Stimulated activated CD4-positive, alpha-beta T cell treated with anti-CD3 and anti-CD28 coated beads, Interleukin-4, amount 100 ng/mL, for 24 hours (primary cell): ENCODE measurements around the gene PABPN1L.

Source experiments
- DNase-seq: peaks from one replicate; pipeline ENCODE4 v3.0.0-alpha.2; 2020

The PABPN1L gene

GRCh38 chr16:88866151-88866920 is at the start of gene PABPN1L:
Gene PABPN1L, minus strand, starts transcription at chr16:88866660. Its CDS starts 54 bp downstream, at chr16:88866606.
- DNase-seq: no peak

GRCh38 chr16:88915639-88916327 is 49.3 kb upstream of the PABPN1L start:
- DNase-seq: no peak

DNA sequence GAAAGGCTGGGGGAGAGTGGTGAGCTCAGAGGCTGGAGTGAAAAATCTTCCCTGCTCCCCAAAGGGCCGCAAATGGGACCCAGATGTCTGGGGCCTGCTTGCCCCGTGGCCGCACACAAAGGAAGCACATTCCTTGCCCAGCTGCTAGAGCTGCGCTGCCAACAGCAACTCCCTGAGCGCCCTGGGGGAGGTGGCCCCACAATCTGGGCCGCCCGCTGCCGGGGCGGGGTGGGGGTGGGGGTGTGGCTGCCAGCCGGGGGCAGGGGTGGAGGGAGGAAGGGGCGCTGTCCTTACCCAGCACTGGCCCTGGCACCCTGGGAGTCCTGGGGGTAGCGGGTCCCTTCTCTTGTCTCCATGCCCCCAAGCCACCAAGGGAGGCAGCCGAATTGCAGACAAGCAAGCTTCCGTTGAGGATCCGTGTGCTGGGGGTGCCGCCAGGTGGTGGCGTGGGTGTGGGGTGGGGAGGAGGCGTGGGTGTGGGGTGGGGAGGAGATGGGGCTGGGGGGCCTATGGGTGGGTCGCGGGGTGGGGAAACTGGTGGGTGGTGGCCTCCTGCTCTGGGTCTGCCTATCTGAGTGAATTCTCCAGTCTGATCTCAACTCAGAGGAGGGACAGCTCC is 48.4 kb upstream of the PABPN1L start:
- no peak for DNase-seq

DNA sequence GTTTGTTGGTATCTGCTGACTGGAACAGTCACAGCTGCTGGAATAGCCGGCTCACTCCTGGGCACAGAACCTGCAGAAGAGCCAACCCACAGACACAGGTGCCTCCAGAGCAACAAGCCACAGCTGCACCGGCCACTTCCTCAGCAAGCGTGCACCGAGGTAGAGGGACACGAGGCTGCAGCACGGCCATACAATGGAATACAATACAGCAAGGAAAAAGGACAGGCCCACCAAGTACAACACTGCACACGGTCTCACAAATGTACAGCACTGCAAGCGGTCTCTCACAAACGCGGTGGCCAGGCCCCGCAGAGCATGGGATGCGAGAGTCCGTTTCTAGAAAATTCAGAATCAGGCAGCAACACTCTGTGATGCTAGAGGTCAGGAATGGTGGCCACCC is 47.4 kb upstream of the PABPN1L start:
- DNase-seq: no peak

DNA sequence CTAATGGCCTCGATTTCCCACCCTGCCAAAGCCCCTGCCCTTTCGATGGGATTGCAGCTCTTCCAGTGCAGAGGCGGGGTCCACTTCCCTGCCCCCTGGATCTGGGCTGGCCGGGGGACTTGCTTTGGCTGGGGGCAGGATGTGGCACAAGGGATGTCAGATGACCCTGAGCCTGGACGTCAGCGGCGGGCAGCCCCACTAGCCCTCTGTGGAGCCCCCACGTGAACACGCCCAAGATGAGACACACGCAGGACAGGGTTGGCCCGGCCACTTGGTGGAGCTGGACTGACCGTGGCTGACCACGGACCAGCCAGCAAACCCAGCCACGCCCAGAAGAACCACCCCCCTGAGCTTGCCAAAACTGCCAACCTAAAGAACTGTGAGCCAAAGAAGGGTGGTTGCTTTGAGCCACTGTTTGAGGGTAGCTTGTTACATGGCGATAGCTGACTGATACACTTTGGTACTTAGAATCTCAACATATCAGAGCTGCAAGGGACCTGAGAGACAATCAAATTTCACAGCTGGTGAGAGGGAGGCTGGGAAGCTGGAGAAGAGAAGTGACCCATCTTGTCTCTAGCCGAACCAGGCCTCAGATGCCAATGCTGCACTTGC is 46.6 kb upstream of the PABPN1L start:
- DNase-seq: no peak

- DNase-seq: no peak
These were observed 46.1 kb upstream of the PABPN1L start for GRCh38 chr16:88912556-88912955.

DNA sequence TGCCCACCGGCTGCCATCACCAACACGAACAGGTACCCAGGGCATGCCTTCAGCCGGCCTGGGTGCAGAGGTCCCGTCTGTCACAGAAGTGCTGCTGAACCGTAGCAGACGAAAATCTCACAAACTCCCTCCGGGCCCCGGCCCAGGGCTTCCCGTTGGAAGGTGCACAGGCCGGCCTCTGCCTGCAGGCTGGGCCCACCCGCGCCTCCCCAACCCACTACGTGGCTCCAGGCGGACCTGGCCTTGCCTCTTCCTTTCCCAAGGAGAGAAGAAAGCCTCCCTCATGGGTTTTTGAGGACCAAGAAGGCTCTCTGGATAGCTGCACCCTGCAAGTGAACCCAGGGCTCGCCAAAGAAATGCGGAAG is 45.5 kb upstream of the PABPN1L start:
- DNase-seq: no peak

DNA sequence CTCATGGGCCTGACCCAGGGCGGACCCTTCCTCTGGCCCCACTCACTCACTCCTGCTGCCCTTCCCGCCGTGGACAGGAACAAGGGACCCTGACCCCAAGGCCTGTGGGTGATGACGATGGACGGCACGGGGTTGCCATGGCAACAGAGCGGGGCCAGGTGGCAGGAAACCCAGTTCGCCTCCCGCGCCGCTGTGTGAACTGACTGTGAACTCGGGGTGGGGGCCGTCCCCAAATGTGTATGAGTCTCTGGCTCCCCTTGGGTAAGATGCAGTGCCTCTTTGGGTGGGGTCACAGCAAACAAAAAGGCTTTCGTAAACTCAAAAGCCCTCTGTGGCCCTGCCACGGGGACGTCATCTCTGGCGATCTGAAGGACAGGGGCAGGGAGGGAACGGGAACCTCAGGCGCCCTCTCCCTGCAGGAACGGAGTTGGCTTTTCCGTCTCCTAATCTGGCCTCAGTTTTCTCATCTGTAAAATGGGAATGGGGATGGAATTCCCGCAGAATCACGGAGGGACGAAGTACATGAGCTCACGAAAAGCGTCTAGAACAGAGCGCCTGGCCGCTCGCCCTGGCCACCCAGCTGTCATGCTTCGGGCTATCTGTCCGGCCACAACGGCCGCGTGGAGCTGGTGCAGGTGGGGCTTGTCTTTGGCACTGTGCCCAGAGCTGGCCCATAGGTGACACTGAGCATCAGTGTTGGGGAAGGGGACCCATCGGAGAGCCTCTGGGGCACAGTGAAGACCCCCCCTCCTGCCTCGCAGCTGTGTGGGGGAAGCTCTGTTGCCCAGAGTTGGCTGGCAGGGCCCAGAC is 44.9 kb upstream of the PABPN1L start:
- DNase-seq: no peak

DNA sequence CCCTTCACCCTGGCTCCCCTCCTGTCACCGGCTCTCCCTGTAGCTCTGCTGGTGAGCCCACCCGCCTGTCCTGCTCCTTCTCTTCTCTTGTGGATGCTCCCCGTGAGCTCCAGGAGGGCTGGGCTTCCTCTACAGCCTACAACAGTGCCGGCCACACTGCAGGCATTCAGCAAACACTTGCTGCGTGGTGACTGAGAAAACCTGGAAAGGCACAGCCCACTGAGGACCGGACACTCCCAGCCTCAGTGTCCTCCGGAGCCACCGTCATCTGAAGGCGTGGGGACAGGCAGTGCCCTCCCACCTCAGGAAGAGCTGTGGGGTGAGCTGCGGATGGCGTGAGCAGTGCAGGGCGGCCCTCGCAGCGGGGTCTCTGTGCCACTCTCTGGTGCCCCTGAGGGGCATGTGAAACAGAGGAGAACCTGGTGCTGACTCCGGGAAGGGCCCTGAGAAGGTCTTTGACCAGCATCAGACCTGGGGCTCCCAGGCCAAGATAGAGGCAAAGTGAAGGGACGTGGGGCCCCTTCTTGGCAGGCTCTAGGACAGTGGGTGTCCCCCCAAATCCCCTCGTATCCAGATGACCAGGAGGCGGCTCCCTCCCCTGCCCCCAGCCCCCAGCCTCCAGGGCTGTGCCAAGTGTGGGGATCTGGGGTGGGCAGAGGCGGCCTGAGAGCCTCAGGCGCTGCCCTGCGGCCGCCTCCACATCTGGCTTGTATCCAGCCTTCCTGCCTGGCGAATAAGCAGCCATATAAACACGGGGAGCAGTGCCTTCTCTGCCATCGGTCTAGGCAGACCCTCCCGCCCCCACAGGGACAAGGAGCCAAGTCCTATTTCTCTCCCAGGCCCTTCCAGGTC is 44.0 kb upstream of the PABPN1L start:
- DNase-seq: no peak

DNA sequence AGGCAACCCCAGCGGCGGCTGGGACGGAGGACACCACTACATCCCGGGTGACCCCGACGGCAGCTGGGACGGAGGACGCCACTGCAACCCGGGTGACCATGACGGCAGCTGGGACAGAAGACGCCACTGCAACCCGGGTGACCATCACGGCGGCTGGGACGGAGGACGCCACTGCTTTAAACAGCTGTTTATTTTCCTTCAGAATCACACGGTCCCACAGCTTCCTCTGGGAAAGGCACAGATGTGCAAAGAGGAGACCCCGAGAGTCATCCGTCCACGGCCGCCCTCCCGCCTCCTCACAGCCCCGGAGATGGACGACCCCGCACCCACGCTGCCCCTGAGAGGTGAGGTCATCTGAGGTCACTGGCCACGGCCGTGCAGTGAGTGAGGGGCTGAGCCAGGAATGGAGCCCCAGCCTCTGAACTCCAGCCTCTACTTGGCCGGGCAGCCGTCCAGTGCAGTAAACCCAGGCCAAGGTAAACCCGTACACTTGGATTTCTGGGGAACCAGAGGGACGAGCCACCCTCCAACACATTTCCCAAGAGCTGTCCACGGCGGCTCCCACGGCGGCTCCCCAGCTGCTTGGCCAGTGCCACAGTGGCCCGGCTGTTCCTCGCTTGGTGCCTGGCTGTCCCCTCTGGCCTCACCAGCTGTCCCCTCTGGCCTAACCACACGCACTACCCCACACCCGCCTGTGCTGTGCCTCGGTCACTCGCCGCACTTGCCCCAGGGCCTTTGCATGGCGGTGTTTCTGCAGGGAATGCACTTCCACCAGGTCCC is 43.2 kb upstream of the PABPN1L start:
- DNase-seq: no peak

DNA sequence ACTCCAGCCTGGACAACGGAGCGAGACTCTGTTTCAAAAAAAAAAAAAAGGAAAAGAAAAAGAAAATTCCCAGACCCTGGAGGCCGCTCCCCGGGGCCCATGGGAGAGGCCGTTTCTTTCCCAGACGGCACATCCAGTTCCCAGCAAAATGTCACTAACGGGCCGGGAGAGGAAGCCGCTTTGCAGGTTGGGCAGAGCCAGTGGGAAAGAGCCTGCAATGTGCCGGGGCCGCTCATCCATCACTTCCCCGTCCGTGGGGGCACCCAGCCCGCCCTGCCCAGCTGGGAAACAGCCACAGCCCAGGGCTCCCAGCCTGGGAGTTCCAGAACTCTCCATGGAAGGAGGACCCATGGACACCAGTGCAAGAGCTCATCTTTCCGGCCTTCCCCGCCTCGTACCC is 41.8 kb upstream of the PABPN1L start:
- no peak for DNase-seq

- DNase-seq: no peak
These were observed 41.3 kb upstream of the PABPN1L start for GRCh38 chr16:88907768-88908167.

GRCh38 chr16:88906535-88907105 is 40.2 kb upstream of the PABPN1L start:
- DNase-seq: no peak

DNA sequence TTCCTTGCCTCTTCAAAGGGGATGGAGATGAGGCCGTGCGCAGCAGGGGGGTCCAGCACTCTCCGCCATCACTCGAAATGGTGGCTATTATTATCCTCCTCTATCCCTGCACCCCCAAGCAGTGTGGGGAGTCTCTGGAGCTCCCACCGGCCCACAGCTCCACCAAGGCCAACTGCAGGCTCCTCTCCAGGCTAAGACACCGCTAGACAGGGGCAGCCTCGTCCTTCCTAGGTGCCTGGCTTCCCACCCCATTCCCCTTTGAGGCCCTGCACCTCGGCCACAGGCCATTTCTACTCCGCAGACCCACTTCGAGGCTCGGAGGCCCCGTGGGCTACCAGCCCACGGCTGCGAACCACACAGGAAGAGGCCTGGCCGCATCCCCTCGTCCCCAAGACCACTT is 39.6 kb upstream of the PABPN1L start:
- DNase-seq: no peak

DNA sequence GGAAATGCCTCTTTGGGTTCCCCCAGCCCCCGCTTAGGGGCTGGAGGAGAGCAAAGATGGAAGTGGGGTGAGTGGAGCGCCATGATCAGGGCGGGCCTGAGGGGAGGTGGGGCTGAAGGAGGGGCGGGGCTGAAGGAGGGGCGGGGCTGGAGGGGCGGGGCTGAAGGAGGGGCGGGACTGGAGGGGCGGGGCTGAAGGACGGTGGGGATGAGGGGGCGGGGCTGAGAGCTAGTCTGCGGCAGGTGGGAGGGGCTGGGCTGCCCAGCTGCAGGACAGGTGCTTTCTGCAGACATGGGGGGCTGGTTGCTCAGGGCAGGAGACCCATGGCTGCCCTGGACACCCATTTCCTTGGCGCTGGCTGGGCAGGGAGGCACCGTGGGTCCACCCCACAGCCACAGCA is 39.1 kb upstream of the PABPN1L start:
- DNase-seq: no peak

- DNase-seq: no peak
These were observed 38.4 kb upstream of the PABPN1L start for GRCh38 chr16:88904676-88905365.

GRCh38 chr16:88903267-88903666 is 36.8 kb upstream of the PABPN1L start:
- no peak for DNase-seq

DNA sequence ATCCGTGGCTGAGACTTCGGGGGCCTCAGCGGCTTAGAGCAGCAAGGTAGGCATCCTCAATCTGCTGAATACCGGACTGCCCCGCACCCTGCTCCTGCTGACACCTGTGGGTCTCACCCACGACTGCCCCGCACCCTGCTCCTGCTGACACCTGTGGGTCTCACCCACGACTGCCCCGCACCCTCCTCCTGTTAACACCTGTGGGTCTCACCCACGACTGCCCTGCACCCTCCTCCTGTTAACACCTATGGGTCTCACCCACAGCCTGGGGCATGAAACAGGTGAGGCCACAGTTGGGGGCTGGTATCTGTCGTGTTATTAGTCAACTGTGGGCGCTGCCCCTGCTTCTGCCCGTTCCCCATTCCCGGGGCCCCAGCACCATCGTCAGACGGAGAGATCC is 36.3 kb upstream of the PABPN1L start:
- DNase-seq: no peak

DNA sequence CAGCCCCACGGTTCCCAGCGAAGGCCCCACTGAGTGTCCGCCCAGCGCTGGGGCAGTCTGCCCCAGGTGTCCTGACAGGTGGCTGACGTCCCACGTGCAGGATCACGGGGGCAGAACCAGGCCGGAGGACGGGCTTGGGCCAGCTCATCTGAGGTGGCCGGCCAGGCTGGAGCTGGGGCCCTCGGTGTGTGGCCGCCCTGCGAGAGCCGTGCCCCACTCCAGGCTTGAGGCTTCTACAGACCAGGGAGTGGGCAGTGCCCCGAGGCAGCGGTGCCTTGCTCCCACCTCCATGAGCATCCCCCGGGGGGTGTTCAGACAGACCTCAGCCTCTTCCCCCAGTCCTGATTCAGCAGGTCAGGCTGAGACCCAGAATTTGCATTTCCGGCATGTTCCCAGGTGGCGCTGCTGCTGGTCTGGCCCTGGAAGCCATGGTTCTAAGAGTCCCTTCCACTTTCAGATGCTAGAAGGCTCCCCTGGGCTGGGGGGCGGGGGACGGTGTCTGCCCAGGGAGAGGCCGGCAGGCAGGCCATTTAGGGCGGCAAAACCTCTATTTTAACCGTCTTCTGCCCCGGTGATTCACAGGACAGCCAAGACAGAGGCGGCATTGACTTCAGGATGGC is 35.4 kb upstream of the PABPN1L start:
- no peak for DNase-seq

- no peak for DNase-seq
These were observed 34.2 kb upstream of the PABPN1L start for GRCh38 chr16:88900662-88901052.
